HG02870 (cell line): Measurements from ENCODE around the gene TRIM52.
A peak's percentile ranks its signal among the peaks of the same experiment; 100 is the strongest.

Experiments used
- ATAC-seq: cut with Tn5 transposase; IDR thresholded peaks from one replicate; pipeline ENCODE4 v1.9.1; 2021; ENCODE audit warnings: mild to moderate bottlenecking, moderate library complexity; ENCODE audit not compliant: unreplicated experiment

The TRIM52 gene

GRCh38 chr5:181234455-181235306 lies 26.3 kb downstream of the TRIM52 start:
- ATAC-seq, result no peak

GRCh38 chr5:181233801-181234454 lies 27.0 kb downstream of the TRIM52 start:
- no peak for ATAC-seq

GRCh38 chr5:181233088-181233800 lies 27.7 kb downstream of the TRIM52 start:
- no peak for ATAC-seq

GRCh38 chr5:181232593-181232992 lies 28.4 kb downstream of the TRIM52 start:
- no peak for ATAC-seq

- no peak for ATAC-seq
Observed at GRCh38 chr5:181231432-181231831, 29.5 kb downstream of the TRIM52 start.

GRCh38 chr5:181230551-181230950 lies 30.4 kb downstream of the TRIM52 start:
- ATAC-seq, result no peak

GRCh38 chr5:181229996-181230395 lies 30.9 kb downstream of the TRIM52 start:
- no peak for ATAC-seq

GRCh38 chr5:181224390-181225229 lies 36.3 kb downstream of the TRIM52 start:
- no peak for ATAC-seq

GRCh38 chr5:181223729-181224389 lies 37.1 kb downstream of the TRIM52 start:
- ATAC-seq, result peak; percentile 0

- peak; percentile 54 for ATAC-seq
Observed at GRCh38 chr5:181223058-181223728, 37.8 kb downstream of the TRIM52 start, which contains the start of gene TRIM41. TSS of gene TRIM41 (plus strand) at chr5:181223281. CDS start at chr5:181224000, 719 bp downstream.

GRCh38 chr5:181222630-181223057 lies 38.3 kb downstream of the TRIM52 start:
- no peak for ATAC-seq

- ATAC-seq, result peak; percentile 31
Observed at GRCh38 chr5:181221792-181222629, 38.9 kb downstream of the TRIM52 start.

GRCh38 chr5:181221105-181221791 lies 39.7 kb downstream of the TRIM52 start:
- ATAC-seq, result no peak

GRCh38 chr5:181220178-181220515 lies 40.8 kb downstream of the TRIM52 start:
- ATAC-seq, result no peak

- ATAC-seq, result no peak
Observed at GRCh38 chr5:181219262-181220177, 41.4 kb downstream of the TRIM52 start.

GRCh38 chr5:181218795-181219124 lies 42.2 kb downstream of the TRIM52 start:
- ATAC-seq, result no peak

GRCh38 chr5:181217803-181218062 lies 43.2 kb downstream of the TRIM52 start:
- no peak for ATAC-seq
